ENCODE data around the gene LAX1.
"Not testable (repeated sequence)": the region's sequence is repeated elsewhere in the genome, so short reads cannot be mapped to it uniquely, and the experiment has no call there.

Gene LAX1

GRCh38 chr1:203756036-203756435 is 8.9 kb upstream of the LAX1 start:
- Histone ChIP-seq H3K4me3 (ENCODE audit: low read length) (no peak overlapping the region), H4K20me1 (ENCODE audit: control insufficient read depth, insufficient read depth, low read depth, low read length) (no peaks in the 10 kb centered on the region), H3K9me2 (replicated peaks; ENCODE audit: control insufficient read depth, low read length) (no peaks in the 10 kb centered on the region), H3K27me3 (ENCODE audit: control insufficient read depth, low read length) (no peaks in the 10 kb centered on the region), H3F3A (ENCODE audit: control insufficient read depth, insufficient read depth) (no peaks in the 10 kb centered on the region), H3K9me3 (ENCODE audit: control insufficient read depth, insufficient read depth, low read length) (no peaks in the 10 kb centered on the region), H3K4me1 (ENCODE audit: control insufficient read depth, low read length) (peaks cover 24% of the 10 kb centered on the region), H3K27ac (ENCODE audit: low read depth, low read length) (no peak overlapping the region), H3K36me3 (ENCODE audit: control insufficient read depth, low read length) (no peaks in the 10 kb centered on the region), H3K4me2 (ENCODE audit: low read length) (no peak overlapping the region), H3K79me2 (ENCODE audit: control insufficient read depth, low read length) (no peaks in the 10 kb centered on the region)
- TF ChIP-seq, protein P1, sequence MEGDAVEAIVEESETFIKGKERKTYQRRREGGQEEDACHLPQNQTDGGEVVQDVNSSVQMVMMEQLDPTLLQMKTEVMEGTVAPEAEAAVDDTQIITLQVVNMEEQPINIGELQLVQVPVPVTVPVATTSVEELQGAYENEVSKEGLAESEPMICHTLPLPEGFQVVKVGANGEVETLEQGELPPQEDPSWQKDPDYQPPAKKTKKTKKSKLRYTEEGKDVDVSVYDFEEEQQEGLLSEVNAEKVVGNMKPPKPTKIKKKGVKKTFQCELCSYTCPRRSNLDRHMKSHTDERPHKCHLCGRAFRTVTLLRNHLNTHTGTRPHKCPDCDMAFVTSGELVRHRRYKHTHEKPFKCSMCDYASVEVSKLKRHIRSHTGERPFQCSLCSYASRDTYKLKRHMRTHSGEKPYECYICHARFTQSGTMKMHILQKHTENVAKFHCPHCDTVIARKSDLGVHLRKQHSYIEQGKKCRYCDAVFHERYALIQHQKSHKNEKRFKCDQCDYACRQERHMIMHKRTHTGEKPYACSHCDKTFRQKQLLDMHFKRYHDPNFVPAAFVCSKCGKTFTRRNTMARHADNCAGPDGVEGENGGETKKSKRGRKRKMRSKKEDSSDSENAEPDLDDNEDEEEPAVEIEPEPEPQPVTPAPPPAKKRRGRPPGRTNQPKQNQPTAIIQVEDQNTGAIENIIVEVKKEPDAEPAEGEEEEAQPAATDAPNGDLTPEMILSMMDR (IDR thresholded peaks at IDR 0.05; ENCODE audit: low read depth, low read length, poor library complexity, severe bottlenecking), result no peak
- TF ChIP-seq EZH2phosphoT487 (IDR thresholded peaks at IDR 0.05; ENCODE audit: borderline replicate concordance, low read length), result no peak

- H3K4me2 ChIP-seq (ENCODE audit: low read length), result not testable (repeated sequence)
Measured at GRCh38 chr1:203758749-203759148, 6.2 kb upstream of the LAX1 start.

DNA sequence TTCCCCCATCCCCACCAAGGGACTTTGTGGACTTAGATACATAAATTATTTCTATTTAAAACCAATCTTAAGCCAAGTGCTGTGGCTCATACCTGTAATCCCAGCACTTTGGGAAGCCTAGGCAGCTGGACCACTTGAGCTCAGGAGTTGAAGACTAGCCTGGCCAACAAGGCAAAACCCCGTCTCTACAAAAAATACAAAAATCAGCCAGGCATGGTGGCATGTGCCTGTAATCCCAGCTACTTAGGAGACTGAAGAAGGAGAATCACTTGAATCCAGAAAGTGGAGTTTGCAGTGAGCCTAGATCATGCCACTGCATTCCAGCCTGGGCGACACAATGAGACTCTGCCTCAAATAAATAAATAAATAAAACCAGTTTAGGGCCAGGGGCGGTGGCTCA is 4.5 kb upstream of the LAX1 start:
- no peak for TF ChIP-seq EZH2phosphoT487 (IDR thresholded peaks at IDR 0.05; ENCODE audit: borderline replicate concordance, low read length)
- TF ChIP-seq, protein P1 (IDR thresholded peaks at IDR 0.05; ENCODE audit: low read depth, low read length, poor library complexity, severe bottlenecking), result no peak
- no peaks in the 10 kb centered on the region for H4K20me1 ChIP-seq (ENCODE audit: control insufficient read depth, insufficient read depth, low read depth, low read length)
- H3K4me2 ChIP-seq (ENCODE audit: low read length), result no peak overlapping the region
- no peaks in the 10 kb centered on the region for H3K9me2 ChIP-seq (replicated peaks; ENCODE audit: control insufficient read depth, low read length)
- H3K4me1 ChIP-seq (ENCODE audit: control insufficient read depth, low read length), result peaks cover 14% of the 10 kb centered on the region
- no peaks in the 10 kb centered on the region for H3K9me3 ChIP-seq (ENCODE audit: control insufficient read depth, insufficient read depth, low read length)
- H3K36me3 ChIP-seq (ENCODE audit: control insufficient read depth, low read length), result no peaks in the 10 kb centered on the region
- no peak overlapping the region for H3K4me3 ChIP-seq (ENCODE audit: low read length)
- H3K79me2 ChIP-seq (ENCODE audit: control insufficient read depth, low read length), result no peaks in the 10 kb centered on the region
- H3K27ac ChIP-seq (ENCODE audit: low read depth, low read length), result no peak overlapping the region
- no peaks in the 10 kb centered on the region for H3F3A ChIP-seq (ENCODE audit: control insufficient read depth, insufficient read depth)
- no peaks in the 10 kb centered on the region for H3K27me3 ChIP-seq (ENCODE audit: control insufficient read depth, low read length)

More at GRCh38 chr1:203758749-203759148, 6.2 kb upstream of the LAX1 start:
- H3K9me2 ChIP-seq (replicated peaks; ENCODE audit: control insufficient read depth, low read length); H3K79me2 ChIP-seq (ENCODE audit: control insufficient read depth, low read length); H3K36me3 ChIP-seq (ENCODE audit: control insufficient read depth, low read length); H3K9me3 ChIP-seq (ENCODE audit: control insufficient read depth, insufficient read depth, low read length); H3K27ac ChIP-seq (ENCODE audit: low read depth, low read length); H3K4me3 ChIP-seq (ENCODE audit: low read length); H3F3A ChIP-seq (ENCODE audit: control insufficient read depth, insufficient read depth); H3K27me3 ChIP-seq (ENCODE audit: control insufficient read depth, low read length); H4K20me1 ChIP-seq (ENCODE audit: control insufficient read depth, insufficient read depth, low read depth, low read length): not testable (repeated sequence)
- H3K4me1 ChIP-seq (ENCODE audit: control insufficient read depth, low read length), result peaks cover 16% of the 10 kb centered on the region

DNA sequence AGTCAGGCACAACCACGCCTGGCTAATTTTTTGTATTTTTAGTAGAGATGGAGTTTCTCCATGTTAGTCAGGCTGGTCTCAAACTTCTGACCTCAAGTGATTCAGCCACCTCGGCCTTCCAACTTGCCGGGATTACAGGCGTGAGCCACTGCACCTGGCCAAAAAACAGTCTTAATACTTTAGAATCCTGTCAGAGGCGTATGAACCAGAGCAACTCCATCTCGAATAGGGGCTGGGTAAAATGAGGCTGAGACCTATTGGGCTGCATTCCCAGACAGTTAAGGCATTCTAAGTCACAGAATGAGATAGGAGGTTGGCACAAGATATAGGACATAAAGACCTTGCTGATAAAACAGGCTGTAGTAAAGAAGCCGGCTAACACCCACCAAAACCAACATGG is 3.0 kb upstream of the LAX1 start:
- not testable (repeated sequence) for H3K4me3 ChIP-seq (ENCODE audit: low read length); H3K27ac ChIP-seq (ENCODE audit: low read depth, low read length); H3K36me3 ChIP-seq (ENCODE audit: control insufficient read depth, low read length); H3K4me2 ChIP-seq (ENCODE audit: low read length); H3F3A ChIP-seq (ENCODE audit: control insufficient read depth, insufficient read depth); H4K20me1 ChIP-seq (ENCODE audit: control insufficient read depth, insufficient read depth, low read depth, low read length); H3K79me2 ChIP-seq (ENCODE audit: control insufficient read depth, low read length); H3K9me2 ChIP-seq (replicated peaks; ENCODE audit: control insufficient read depth, low read length); H3K9me3 ChIP-seq (ENCODE audit: control insufficient read depth, insufficient read depth, low read length); H3K27me3 ChIP-seq (ENCODE audit: control insufficient read depth, low read length)
- H3K4me1 ChIP-seq (ENCODE audit: control insufficient read depth, low read length), result peaks cover 14% of the 10 kb centered on the region

Data from DOHH2 (cell line).